ENCODE measurements around the gene KNTC1. TPM values are rescaled to one million over a fixed set of nuclear protein-coding genes. Genes with fewer than 3 reads are reported as not detected.

KNTC1 gene
- total and polyA plus RNA-seq, 2 of the 8 experiments (the other 6 are each of a cell fraction or from before 2014, with no cell fraction given): 52.7 to 80.2 TPM

- TF ChIP-seq SIRT6 (IDR thresholded peaks at IDR 0.05; ENCODE audit: low read length) (no peak), POLR2AphosphoS5 (IDR thresholded peaks at IDR 0.05; ENCODE audit: low read depth, low read length) (no peak), BCL11A (IDR thresholded peaks at IDR 0.05; ENCODE audit: low read depth in 2 of 2, low read length in 2 of 2) (no peak)
Observed at GRCh38 chr12:122547330-122547729, 20.3 kb downstream of the KNTC1 start (continued).
